GM18520 (cell line): Measurements from ENCODE around the gene BRIP1.
"Not testable (repeated sequence)": the region's sequence is repeated elsewhere in the genome, so short reads cannot be mapped to it uniquely, and the experiment has no call there.

Experiments used
- ATAC-seq: cut with Tn5 transposase; IDR thresholded peaks from one replicate; pipeline ENCODE4 v1.9.1; 2021; ENCODE audit not compliant: unreplicated experiment

BRIP1 gene

GRCh38 chr17:61702450-61702849 is 160.9 kb downstream of the BRIP1 start:
- ATAC-seq, result no peak

- ATAC-seq, result no peak
These were observed 161.3 kb downstream of the BRIP1 start for GRCh38 chr17:61701978-61702377.

- ATAC-seq, result no peak
These were observed 162.0 kb downstream of the BRIP1 start for GRCh38 chr17:61701334-61701733.

GRCh38 chr17:61700252-61700651 is 163.1 kb downstream of the BRIP1 start:
- ATAC-seq, result no peak

GRCh38 chr17:61699694-61700093 is 163.6 kb downstream of the BRIP1 start:
- ATAC-seq, result no peak

- ATAC-seq, result no peak
These were observed 164.3 kb downstream of the BRIP1 start for GRCh38 chr17:61699032-61699431.

GRCh38 chr17:61698244-61698643 is 165.1 kb downstream of the BRIP1 start:
- ATAC-seq, result no peak

- ATAC-seq, result no peak
These were observed 167.5 kb downstream of the BRIP1 start for GRCh38 chr17:61695779-61696337.

GRCh38 chr17:61694095-61694494 is 169.2 kb downstream of the BRIP1 start:
- ATAC-seq, result no peak

- ATAC-seq, result no peak
These were observed 173.6 kb downstream of the BRIP1 start for GRCh38 chr17:61689610-61690180.

- ATAC-seq, result no peak
These were observed 175.6 kb downstream of the BRIP1 start for GRCh38 chr17:61687769-61688168.

GRCh38 chr17:61686113-61686512 is 177.2 kb downstream of the BRIP1 start:
- ATAC-seq, result no peak

- ATAC-seq, result no peak
These were observed 178.5 kb downstream of the BRIP1 start for GRCh38 chr17:61684818-61685217.

GRCh38 chr17:61684172-61684571 is 179.2 kb downstream of the BRIP1 start:
- no peak for ATAC-seq

GRCh38 chr17:61683466-61683865 is 179.9 kb downstream of the BRIP1 start:
- no peak for ATAC-seq

GRCh38 chr17:61680921-61681320 is 182.4 kb downstream of the BRIP1 start:
- no peak for ATAC-seq

GRCh38 chr17:61678339-61678738 is 185.0 kb downstream of the BRIP1 start:
- no peak for ATAC-seq

- not testable (repeated sequence) for ATAC-seq
These were observed 186.0 kb downstream of the BRIP1 start for GRCh38 chr17:61677150-61677811.

- ATAC-seq, result not testable (repeated sequence)
These were observed 186.8 kb downstream of the BRIP1 start for GRCh38 chr17:61676522-61676921.

GRCh38 chr17:61674609-61675008 is 188.7 kb downstream of the BRIP1 start:
- not testable (repeated sequence) for ATAC-seq

- not testable (repeated sequence) for ATAC-seq
These were observed 190.1 kb downstream of the BRIP1 start for GRCh38 chr17:61673019-61673897.

- no peak for ATAC-seq
These were observed 191.2 kb downstream of the BRIP1 start for GRCh38 chr17:61672140-61672539.
